Activated T-cell treated with anti-CD3 and anti-CD28 coated beads, Interleukin-2, amount 50 U/mL, for 48 hours (primary cell): ENCODE measurements around the gene CADPS.

ENCODE experiments used
- DNase-seq, 2 experiments: peaks; one replicate each; pipeline ENCODE4 v3.0.0-alpha.2; 2020

CADPS gene

DNA sequence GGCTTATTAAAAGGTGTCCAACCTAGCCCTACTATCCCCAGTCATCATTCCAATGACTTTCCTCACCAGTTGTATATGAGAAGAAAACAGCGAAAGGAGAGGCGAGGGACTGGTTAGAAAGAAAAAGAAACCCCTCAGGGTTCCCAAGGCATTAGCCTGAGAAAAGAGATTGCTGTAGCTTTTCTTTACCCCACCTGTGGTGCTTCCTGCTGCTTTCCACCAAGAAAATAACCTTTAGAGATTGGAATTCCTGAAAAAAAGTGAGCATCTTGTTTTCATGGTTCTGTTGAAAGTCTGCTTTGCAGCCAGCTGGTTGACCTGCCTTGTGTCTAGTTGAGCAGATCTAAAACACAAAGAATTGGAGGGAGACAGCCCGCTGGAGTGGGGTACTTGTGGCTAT lies 196.4 kb downstream of the CADPS start:
- no peak for DNase-seq

DNA sequence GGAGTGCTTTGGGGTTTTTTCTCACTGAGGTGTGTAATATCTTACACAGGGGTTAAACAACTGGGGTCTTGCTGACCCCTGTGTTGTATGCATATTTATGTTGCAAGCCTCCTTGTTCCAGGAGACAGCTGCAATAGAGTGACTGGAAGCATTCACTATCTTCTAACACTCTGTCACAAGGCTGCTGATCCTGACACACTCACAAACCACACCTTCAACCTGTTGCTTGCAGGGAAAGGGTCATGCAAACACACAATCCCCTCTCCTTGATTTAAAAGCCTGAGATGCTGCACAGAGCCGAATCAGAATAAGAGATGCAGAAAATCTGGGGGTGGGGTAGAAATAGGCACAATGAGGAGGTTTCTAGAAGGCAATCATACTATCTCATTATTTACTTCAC lies 197.3 kb downstream of the CADPS start:
- DNase-seq = no peak

DNA sequence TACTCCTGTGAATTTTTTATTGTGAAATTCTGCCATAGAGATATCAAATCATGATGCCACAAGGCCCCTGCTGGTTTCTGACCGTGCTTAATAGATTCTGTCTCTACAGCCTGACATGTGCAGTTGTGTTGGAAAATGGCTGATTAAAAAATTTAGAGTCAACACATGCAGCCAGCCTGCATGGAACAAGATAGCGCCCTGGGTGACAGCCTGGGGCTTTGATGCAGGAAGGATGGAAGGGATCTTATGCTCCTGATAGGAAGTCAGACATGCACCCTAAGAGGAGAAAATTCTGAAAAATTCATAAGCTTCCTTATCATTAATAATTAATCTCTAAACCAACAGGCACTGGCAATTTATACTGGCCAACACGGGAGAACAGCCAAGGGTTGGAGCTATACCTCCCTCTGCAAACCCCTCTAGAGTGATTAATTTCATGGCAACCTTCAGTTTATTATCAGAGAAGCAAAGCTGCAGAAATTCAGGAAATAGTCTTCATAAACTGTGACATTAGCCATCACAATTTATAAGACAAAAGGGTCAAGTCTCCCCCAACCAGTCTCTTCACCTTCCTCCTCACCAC lies 198.4 kb downstream of the CADPS start:
- no peak for DNase-seq

DNA sequence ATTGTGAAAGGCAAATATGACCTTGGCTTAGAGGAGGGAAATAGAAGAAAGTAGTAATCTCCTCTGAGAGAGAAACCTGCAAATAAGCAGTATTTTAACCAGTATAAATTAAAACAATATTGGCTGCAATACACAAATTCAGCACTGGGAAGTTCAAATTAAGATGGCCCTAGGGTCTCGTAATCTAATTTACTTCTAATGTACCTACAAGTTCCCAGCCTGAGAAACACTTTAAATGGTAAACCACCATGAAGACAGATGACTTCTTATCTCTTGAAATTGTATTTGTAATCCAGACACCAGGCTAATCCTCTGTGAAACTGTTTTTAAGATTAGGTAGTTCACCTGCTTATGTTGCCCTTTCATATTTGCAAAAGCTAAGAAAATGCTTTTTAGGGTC lies 199.7 kb downstream of the CADPS start:
- DNase-seq = no peak

DNA sequence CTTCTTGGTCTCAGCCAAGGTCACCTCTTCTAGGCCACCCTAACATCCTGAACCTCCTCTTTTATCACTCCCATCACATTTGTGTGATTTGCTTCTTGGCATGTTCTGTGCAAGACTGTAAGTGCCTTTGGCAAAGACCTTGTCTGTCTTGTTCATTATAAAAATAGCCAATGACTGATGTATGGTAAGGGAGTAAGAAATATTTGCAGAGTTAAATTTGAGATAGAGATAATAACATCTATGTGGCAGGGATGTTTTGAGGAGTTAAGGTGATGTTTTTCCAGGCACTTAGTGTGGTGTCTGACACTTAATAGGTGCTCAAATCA lies 202.3 kb downstream of the CADPS start:
- no peak for DNase-seq

DNA sequence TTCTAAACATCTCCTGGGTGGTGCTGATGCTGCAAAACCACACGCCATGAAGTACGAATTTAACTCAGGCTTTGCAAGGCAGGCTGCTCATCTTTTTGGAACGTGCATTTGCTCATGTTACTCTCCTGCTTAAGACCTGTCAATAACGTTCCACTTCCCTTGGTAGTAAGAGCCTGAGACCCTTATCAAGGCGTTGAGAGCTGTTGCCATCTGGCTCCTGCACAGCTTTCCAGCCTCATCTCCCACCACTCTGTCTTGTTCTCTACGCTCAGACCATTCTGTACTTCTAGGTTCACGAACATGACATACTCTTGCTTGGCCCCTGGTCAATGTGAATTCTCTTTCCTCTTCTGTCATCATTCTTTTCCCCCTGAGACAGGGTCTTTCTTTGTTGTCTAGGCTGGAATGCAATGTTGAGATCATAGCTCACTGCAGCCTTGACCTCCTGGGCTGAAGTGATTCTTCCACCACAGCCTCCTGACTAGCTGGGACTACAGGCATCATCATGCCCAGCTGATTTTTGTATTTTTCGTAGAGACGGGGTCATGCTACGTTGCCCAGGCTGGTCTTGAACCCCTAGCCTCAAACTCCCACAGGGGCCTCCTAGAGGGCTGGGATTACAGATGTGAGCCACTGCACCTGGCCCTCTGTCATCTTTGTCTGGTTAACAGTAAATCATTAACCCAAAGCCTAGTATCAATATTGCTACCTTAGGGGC lies 202.8 kb downstream of the CADPS start:
- no peak for DNase-seq

DNA sequence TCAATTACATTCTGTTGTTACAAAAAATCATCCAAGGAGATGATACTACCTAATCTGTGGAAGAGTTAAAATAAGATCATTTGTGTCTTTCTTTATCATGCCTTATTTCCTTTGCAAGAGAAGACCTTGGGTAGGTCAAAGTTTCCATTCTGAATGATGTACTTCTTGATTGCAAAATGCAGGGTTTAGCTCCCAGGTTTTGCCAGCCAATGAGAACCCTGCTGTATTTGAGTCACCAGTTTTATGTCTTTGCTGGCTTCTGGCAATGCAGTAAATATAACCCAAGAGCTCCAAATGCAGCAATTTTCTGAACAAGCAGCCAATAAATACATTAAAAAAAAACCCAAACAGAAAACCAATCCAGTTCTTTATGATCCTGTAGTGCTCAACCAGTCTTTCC lies 204.9 kb downstream of the CADPS start:
- DNase-seq = no peak

DNA sequence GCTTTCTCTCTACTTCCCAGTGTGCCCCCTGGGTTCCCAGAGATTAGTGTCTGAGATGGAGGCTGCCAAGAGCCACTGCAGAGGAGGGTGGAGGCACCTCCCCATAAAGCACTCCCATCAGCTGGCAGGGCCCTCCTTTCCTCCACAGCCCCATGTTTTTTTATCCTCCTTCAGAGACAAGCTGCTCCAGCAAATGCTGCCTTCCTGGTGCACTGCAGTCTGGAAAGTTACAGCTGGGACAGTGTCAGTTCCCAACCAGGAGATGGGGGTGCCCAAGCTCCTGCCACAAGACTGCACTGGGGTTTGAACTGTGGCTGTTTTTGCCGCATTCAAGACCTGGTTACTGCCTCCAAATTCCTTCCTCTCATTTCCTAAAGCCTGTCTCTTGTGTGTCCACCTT lies 206.1 kb downstream of the CADPS start:
- DNase-seq = no peak

DNA sequence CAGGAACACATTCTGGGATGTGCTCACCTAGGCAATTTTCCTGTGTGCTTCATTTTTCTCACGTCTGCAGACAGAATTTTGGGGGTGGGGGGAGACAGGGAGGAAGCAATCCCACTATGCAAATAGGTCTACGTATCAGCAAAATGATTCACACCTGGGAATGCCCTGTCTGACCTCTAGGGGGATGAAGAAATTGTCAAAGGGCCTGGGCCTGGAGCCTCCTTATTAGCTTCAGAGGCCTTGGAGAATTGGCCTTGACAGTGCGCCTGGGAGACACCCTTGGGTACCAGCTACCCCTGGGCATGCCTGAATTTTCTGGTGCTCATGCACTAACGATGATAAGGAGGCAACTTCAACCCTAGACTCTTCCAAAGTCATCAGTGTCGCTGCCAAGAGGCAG lies 207.5 kb downstream of the CADPS start:
- no peak for DNase-seq

DNA sequence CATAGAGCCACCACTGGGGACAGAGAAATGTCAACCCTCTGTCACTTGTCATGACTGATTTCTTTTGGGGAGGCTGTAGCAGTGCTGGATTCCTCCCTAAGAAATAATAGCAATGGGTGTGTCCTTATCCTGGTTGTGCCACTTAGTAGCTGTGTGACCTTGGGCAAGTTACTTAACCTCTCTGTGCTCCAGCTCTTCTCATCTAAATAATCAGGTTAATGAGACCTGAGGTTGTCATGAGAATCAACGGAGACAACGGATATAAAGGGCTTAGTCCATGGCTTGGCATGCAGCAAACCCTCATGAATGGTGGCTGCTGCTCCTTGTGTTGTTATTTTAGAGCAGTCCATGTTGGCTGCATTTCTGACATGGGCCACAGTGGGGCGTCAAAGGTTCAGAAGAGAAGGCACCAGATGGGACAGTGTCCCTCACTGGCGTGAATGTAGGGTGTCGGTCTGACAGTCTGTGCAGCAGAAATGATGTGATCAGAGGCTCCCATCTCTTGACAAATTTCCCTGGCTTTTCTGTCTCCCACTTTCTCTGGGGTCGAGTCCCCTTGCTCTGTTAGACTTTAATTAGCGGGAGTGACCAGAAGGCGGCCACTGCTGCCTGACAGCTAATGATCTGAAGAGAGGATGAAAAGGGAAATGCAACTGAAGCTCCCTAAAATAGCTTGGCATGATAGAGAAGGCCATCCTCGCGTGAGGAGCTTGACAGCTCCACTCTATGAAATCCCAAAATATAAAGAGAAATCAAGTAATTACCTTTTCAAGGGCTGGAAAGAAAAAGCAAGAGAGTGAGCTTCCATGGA lies 209.4 kb downstream of the CADPS start:
- DNase-seq = peak; percentile 59 to 60

DNA sequence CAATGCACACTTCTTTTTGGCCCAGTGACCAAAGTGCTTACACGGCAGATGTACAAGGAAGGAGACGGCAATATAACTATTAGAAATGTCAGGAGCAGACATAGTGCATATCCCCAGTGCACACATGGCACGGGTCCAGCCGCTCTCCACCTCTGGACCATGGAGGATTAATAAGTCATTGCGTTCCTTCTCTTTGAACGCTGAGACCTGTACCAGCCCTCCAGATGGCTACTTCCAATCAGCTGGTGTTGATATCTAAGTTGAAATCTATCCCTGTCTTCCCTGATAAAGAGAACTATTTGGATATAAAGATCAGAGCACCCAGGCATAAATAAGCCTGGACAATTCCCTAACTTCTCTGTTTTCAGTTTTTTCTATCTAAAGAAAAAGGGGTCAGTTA lies 212.5 kb downstream of the CADPS start:
- DNase-seq = no peak

DNA sequence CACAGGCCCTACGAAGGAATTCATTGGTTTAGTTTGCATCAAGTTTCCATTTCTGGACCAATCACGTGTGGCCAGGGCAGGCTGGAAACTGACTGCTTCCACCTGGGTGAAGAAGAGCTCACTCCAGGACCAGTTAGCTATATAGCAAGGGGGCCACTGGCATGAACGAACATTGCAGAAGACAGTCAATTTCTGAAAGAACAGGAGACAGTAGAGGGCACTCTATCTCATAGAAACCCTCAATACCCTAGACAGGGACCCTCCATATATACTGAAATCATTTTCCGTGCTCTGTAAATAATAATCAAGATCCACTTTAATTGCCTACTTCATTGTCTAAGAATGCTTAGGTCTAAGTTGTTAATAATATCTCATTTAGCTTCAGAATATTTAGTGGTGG lies 215.6 kb downstream of the CADPS start:
- DNase-seq = no peak

DNA sequence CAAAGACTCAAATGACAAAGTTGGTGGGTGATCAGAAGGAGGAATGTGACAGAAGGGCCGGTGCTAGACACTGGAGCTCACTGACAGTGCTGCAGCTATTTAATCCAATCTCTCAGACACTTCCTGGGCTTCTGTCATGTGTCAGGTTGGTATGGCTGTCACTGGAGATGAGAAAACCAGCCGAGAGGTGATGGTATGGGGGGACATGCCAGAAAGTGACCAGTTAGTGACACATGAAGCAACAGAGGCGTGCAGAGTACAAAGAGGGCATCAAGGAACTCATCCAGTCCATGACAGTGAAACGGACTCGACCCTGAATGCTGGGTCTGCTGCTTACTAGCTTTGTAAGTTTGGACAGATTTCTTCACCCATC lies 219.5 kb downstream of the CADPS start:
- DNase-seq = no peak

DNA sequence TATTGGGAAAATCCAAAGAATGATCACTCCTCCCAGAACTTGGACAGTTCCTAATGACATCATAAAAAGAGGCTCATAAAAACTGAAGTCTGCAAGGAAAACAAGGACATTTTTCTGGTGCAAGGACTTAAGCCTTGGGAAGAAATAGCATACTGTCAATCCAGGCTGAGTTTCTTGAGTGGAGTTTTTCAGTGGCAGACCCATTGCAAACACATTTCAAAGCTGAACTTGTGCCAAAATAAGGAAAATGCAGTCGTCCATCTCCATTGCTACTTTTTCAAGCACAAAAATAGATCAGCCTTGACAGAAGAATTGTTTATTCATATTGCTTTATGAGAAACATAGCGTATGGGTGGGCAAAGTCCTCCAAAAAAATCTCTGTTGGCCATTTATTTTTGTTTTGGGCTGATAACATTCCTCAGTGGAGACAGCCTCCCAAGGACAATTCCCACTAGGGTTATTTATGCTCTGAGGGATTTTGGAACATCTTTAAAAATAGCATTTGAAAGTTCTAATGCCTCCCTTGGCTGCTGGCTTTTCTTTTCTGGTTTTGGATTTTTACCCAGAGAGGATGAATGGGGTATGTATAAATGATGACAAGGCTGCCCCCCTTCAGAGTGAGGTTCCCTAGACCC lies 220.0 kb downstream of the CADPS start:
- no peak for DNase-seq

DNA sequence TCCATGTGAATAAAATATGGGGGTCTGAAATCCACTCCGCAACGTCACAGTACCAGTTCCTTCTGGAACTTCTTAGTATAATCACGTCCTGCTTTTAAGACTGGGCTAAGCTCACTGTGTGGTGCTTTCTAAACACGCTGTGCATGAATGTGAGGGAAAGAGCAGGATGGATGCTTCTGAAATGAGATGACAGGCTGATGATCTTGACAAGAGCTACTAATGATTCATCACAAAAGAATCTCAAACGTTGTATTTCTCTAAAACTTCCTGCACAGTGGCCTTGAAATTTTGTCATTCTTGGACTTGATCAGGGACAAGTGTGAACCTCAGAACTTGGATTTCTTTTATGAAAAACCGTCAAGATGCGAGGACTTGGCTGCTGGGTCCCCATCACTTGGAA lies 221.4 kb downstream of the CADPS start:
- no peak for DNase-seq

DNA sequence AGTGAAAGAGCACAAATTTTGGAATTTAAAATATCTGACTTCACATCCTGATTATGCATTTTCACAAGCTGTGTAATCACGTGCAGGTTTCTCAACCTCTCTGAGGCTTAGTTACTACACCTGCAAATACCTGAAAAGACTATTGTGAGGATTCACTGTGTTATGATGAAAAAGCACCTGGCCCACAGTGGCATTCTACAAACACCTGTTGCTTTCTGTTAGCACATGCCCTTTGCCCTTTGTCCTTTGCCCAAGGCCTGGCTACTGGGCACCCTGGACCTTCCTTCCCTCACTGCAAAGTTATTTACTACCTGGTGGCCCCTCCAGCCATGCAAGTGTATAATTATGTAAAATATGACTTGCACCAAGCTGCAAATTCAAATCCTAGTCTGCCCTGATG lies 227.5 kb downstream of the CADPS start:
- no peak for DNase-seq

DNA sequence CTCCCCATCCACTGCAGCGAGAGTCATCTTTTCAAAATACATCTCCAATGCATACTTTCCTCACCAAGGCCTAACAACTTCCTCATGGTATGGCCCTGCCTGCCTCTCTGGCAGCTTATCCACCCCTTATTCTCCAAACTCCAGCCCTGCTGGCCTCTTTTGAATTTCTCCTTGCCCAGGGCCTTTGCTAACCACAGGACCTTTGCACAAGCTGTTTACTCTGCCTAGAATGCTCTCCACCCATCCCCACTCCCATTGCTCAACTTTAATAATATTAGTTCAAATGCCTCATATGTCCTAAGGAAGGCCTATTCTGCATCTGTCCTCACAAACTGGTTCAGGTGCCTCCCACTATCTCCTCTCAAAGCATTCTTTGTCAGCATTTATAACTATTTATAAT lies 230.7 kb downstream of the CADPS start:
- no peak for DNase-seq

DNA sequence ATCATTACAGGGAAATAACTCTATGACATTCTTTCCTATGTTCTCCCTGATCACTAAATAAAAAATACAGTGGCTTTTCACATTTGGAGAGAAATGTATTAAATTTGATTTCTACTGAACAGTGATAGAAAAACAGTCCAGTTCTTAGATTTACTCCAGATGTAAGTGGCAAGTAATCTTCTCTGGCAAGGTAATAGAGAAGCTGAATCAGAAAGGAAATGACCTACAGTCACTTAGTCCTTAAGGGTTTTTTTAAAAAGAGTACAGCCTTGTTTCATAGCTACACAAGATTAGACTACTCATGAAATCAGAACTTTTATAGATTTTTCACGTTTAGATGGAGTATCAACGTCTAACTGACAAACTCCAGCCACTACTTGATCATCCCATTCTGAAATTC lies 236.9 kb downstream of the CADPS start:
- DNase-seq = no peak

DNA sequence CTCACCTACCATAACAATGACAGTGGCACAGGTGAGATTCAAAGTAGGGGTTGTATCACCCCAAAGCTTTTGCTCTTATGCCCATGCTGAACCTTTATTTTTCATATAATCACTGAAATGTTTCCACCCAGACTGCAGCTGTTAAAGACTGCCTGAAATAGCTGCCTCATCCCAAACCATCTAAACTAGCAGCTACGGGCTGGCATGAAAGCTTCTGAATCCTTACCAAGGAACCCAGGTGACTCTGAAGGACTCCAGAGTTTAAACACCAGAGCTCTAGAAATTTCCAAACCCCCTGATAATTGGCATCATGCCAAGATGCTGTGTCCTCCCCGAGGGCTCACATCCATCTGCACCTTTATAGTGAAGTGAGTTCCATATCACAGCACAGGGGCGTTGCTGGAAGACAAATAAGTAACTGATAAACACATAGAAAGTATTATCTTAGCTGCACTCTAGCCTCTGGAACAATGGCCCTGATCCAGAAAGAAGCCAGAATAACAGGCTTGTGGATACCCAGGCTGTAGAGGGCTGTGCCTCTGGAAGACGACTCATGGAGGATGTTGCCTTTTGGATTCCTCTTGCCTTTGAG lies 238.9 kb downstream of the CADPS start:
- DNase-seq = no peak

DNA sequence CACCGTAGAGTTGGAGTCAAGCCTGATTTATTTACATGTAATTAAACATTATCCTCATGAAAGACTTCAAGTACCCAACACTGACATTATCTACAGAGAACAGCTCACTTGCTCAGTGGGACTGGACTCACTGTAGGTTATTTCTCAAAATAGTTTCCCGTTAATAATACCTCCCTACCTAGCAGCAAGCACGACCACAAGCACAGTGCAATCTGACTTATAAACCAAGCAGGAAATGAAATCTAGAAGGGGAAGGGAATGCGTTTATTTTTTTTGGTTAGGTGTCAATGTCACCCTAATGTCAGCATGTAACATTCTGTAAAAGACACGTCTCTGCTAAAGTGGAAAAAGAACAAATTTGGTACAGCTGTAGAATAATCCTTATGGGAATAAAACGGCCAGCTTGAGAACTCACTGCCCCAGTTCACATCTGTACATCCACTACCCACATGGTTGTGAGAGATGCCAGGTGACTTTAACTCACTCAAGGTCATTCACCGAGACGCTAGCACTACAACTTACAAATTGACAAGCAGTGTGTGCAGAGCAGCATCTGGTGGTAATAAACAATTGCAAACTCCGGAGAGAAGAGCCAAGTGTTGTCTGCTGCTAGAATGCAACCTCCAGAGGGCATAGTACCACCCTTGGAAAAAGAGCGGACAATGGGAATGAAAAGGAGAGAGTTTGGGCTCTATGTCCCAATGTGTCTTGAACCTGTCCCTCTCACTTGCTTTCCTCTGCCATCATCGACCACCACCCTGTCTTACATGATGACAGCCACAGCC lies 242.5 kb downstream of the CADPS start:
- DNase-seq = no peak

DNA sequence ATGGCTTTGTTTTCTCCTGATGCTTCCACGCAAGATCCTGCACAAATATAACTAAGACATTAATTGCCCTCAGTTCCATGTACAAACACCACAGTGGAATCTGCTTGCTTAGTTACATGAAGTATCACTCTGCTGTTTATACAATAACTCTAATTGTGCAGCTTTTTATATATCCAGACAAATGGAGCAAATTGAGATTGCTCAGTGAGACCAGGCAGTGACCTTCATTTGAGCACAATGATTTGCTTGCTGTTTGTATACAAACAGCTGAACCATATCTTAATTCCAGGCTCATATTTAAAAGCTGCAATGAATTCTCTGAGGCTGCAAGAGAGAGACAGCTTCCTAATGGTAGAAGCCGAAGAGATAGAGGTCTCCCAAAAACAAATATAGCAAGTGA lies 243.7 kb downstream of the CADPS start:
- no peak for DNase-seq

DNA sequence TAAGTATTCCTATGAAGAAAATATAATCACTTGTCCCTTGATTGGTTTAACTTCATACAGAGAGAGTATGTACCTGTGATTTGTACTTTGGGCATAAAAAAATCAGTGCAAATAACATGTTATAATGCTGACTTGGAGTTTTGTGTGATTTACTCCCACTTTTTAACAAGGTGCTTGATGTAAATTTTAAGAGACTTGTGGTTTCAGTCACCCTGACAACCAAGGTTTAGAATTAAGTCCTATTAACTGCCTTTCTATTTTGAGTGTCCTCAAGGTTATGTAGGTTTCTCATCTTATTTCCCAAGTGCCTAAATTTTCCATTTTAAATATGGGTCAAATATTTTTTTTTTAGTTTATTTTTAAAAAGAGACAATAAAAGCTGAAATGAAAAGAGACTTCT lies 244.6 kb downstream of the CADPS start:
- DNase-seq = no peak

DNA sequence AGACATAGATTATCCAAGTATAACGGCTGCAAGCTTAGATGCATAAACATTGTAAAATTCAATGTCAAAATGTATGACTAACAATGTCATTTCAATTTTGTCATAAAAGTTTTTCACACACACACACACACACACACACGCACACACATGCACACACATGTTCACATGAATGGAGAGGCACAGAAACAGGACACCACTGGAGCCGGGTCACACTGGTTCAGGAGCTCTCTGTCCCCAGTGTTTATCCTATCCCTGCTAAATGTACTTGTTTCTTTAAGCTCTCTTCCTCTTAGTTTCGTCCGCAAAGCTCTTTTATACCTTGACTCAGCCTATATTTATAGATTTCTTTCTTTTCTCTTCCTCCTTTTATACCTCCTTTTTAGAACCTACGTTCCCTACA lies 249.9 kb downstream of the CADPS start:
- no peak for DNase-seq
